Transverse colon (tissue), 4 donors: Measurements from ENCODE around the gene HERC2. TPM values are rescaled to one million over a fixed set of nuclear protein-coding genes. Genes with fewer than 3 reads are reported as not detected.

ENCODE experiments used
- DNase-seq: peaks from one replicate; pipeline ENCODE4 v3.0.0-alpha.2; 2019
- H3K27ac ChIP-seq, 4 donors: fragments of 200-600 bp; sonication (generic); 2 replicates each; pipeline ENCODE4 v1.5.1; 2016 to 2018; ENCODE audit warnings: inconsistent platforms in 4 of 4
- H3K27me3 ChIP-seq: fragments of 200-600 bp; sonication (generic); 2 replicates; pipeline ENCODE4 v1.5.1; 2017; ENCODE audit warnings: inconsistent platforms
- H3K36me3 ChIP-seq, 4 donors: fragments of 200-600 bp; sonication (generic); 2 replicates each; pipeline ENCODE4 v1.5.1; 2017 to 2019; ENCODE audit warnings: inconsistent platforms in 4 of 4
- H3K4me1 ChIP-seq, 4 donors: fragments of 200-600 bp; sonication (generic); 2 replicates each; pipeline ENCODE4 v1.5.1; 2017 to 2020; ENCODE audit warnings: inconsistent platforms in 4 of 4
- H3K4me3 ChIP-seq, 4 donors: fragments of 200-600 bp; sonication (generic); 1 replicate in 1 of 4; 2 replicates in 3 of 4; pipeline versions ENCODE4 v1.5.1 to v1.6.1; 2017 to 2019; ENCODE audit warnings: inconsistent platforms in 4 of 4
- H3K9me3 ChIP-seq, 2 donors: fragments of 200-600 bp; sonication (generic); 2 replicates each; pipeline ENCODE4 v1.5.1; 2017 to 2019; ENCODE audit warnings: inconsistent platforms in 2 of 2
- CTCF ChIP-seq, 5 experiments: fragments of 200-600 bp in 3 of 5; fragments of 450-650 bp in 2 of 5; sonication (generic) in 3 of 5; IDR thresholded peaks; 1 replicate in 2 of 5; 2 replicates in 3 of 5; pipeline ENCODE4 v1.5.1; 2016 to 2017; ENCODE audit warnings: antibody characterized with exemption in 5 of 5, inconsistent platforms in 3 of 5, mild to moderate bottlenecking in 2 of 5, moderate library complexity in 1 of 5
- EP300 ChIP-seq: sonication (generic); formaldehyde crosslinking; IDR thresholded peaks from one replicate; pipeline ENCODE4 v1.6.1; 2017; ENCODE audit warnings: antibody characterized with exemption, low read depth
- POLR2A ChIP-seq: fragments of 450-650 bp; IDR thresholded peaks from one replicate; pipeline ENCODE4 v1.6.1; 2016; ENCODE audit warnings: antibody characterized with exemption, mild to moderate bottlenecking, moderate library complexity
- POLR2AphosphoS5 ChIP-seq, 3 donors: sonication (generic); formaldehyde crosslinking; IDR thresholded peaks; one replicate each; pipeline ENCODE4 v1.6.1; 2016; ENCODE audit warnings: antibody characterized with exemption in 3 of 3
- WGBS, 2 donors: methylation state at CpG; one replicate each; pipeline ENCODE4 v1.1.5; 2018; ENCODE audit warnings: low coverage in 1 of 2; 5-methylcytosine and 5-hydroxymethylcytosine counted together
- in situ Hi-C, 4 donors: fragments of 200-750 bp; cut with MboI; loops; one replicate each; pipeline versions ENCODE4 v1.15.0 to v1.15.1; 2017; ENCODE audit warnings: low sequenced_read_pairs in 3 of 4, low pct_ligation_motif_present in 1 of 4, low pct_unique_long_range_greater_than_20kb in 1 of 4
- intact Hi-C: fragments of 100-400 bp; cut with DNase I; formaldehyde crosslinking; loops from one replicate; pipeline ENCODE4 v1.15.1; 2023; ENCODE audit warnings: low total_unique reads
- total RNA-seq, 4 donors: library from RNA; depleted of rRNA; stranded (reverse); fragments of >200 nt; gene quantifications; one replicate each; pipeline ENCODE4 v1.1.0, GENCODE V29; 2016

Gene HERC2
- total RNA-seq, 4 donors from 2014 or later = 64.9 to 182 (median 83.7) TPM

DNA sequence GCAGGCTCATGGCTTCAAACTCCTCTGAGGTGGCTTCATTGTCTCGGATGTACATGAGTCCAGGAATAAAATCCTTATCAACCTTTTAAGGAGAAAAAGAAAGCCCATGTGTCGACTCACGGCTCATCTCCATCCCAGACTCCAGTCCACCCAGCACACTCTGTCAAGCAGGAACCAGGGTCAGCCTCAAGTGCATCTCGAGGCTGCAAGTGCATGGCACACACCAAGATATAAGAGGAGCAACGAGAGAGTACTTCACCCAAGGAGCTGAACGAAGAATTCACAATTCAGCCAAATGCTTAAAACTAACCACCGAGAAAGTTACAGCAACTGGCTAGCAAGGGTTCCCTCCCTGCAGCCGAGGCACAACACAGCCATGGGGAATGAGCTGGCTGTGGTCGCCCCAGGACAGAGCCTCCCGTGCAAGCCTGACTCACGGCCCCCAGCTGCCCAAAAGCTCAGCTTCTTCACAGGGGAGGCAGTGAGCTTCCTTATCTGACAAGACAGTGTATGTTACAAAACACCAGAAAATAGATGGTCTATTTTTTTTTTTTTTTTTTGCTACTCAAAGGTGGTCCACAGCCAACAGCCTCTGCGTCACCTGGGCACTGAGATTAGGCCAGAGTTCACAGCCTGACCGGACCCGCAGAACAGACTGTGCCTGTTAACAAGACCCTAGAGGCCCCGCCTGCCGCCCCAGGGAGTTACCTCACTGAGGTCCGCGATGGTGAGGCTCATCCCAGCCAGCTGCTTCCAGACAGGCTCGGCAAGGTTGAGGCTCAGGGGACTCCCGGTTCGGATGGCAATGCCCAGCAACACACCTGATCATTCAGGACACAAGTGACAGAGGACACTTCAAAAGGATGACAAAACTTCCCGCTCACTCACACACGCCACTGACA lies 207.0 kb downstream of the HERC2 start:
- intact Hi-C loops (no loop called here), in situ Hi-C loops (no loop called here)
- Histone ChIP-seq H3K9me3 (no peaks in the 10 kb centered on the region), H3K4me1 (no peaks in the 10 kb centered on the region), H3K27me3 (no peaks in the 10 kb centered on the region), H3K27ac (no peak overlapping the region), H3K36me3 (peaks cover 0 to 72% (median 11%) of the 10 kb centered on the region in 4 donors), H3K4me3 (no peak overlapping the region)
- no peak for DNase-seq
- TF ChIP-seq EP300 (no peak), POLR2AphosphoS5 (IDR thresholded peaks at IDR 0.05) (no peak)
- 94% methylated on average over 23 of the region's 23 CpGs; no CpG with 5 or more reads in 1 of the 2 donors for WGBS, 2 donors

DNA sequence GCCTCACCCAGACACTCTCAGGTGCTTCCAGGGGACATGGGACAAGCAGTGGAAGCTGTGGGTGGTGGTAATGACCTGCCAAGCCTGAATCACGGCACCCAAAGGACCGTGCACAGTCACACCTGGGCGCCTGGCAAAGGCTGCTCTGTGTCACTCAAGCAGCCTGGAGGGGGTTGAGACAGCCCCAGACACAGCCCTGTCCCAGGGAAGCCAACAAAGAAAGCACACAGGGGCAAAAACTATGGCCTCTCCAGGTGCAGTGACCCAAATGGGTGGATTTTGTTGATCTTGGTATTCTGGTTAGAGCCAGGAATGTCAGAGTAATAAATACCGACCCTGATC lies 207.9 kb downstream of the HERC2 start:
- H3K36me3 ChIP-seq = peaks cover 0 to 65% (median 11%) of the 10 kb centered on the region in 4 donors
- intact Hi-C loops = no loop called here
- no peak for TF ChIP-seq EP300
- no peak for TF ChIP-seq POLR2AphosphoS5 (IDR thresholded peaks at IDR 0.05)
- no peak for TF ChIP-seq CTCF (IDR thresholded peaks at IDR 0.05)
- no peak for TF ChIP-seq POLR2A

GRCh38 chr15:28113394-28114113 lies 208.4 kb downstream of the HERC2 start:
- TF ChIP-seq EP300 = no peak
- TF ChIP-seq POLR2AphosphoS5 (IDR thresholded peaks at IDR 0.05) = no peak
- no peak for TF ChIP-seq CTCF (IDR thresholded peaks at IDR 0.05)
- TF ChIP-seq POLR2A = no peak
- Histone ChIP-seq H3K4me3 (no peak overlapping the region), H3K27ac (no peak overlapping the region), H3K4me1 (no peaks in the 10 kb centered on the region), H3K36me3 (peaks cover 0 to 62% (median 11%) of the 10 kb centered on the region in 4 donors), H3K27me3 (no peaks in the 10 kb centered on the region), H3K9me3 (no peaks in the 10 kb centered on the region)
- 97% methylated on average over 19 of the region's 23 CpGs; no CpG with 5 or more reads in 1 of the 2 donors for WGBS, 2 donors
- DNase-seq = no peak
- in situ Hi-C loops = no loop called here
- intact Hi-C loops = no loop called here

More for the DNA sequence above, 207.9 kb downstream of the HERC2 start:
- WGBS, 2 donors = 82 to 95% methylated on average over 1 to 3 of the region's 4 CpGs
- Histone ChIP-seq H3K4me1 (no peaks in the 10 kb centered on the region), H3K27me3 (no peaks in the 10 kb centered on the region), H3K4me3 (no peak overlapping the region), H3K9me3 (no peaks in the 10 kb centered on the region), H3K27ac (no peak overlapping the region)
- in situ Hi-C loops = no loop called here
- DNase-seq = no peak

GRCh38 chr15:28112962-28113361 lies 209.0 kb downstream of the HERC2 start:
- Histone ChIP-seq H3K27ac (no peak overlapping the region), H3K4me3 (no peak overlapping the region), H3K9me3 (no peaks in the 10 kb centered on the region), H3K36me3 (peaks cover 0 to 57% (median 11%) of the 10 kb centered on the region in 4 donors), H3K27me3 (peaks cover under 1% of the 10 kb centered on the region), H3K4me1 (no peaks in the 10 kb centered on the region)
- in situ Hi-C loops = no loop called here
- WGBS, 2 donors = 91 to 97% methylated on average over 4 to 26 of the region's 26 CpGs
- intact Hi-C loops = no loop called here
- TF ChIP-seq POLR2AphosphoS5 (IDR thresholded peaks at IDR 0.05) (no peak), CTCF (IDR thresholded peaks at IDR 0.05) (no peak)
- no peak for DNase-seq
